ENCODE data around the gene PGM1. TPM values are rescaled to one million over a fixed set of nuclear protein-coding genes. Genes with fewer than 3 reads are reported as not detected.
"Not testable (repeated sequence)": the region's sequence is repeated elsewhere in the genome, so short reads cannot be mapped to it uniquely, and the experiment has no call there.

PGM1 gene
- total RNA-seq, 1 experiment from 2014 or later: 54.6 TPM

DNA sequence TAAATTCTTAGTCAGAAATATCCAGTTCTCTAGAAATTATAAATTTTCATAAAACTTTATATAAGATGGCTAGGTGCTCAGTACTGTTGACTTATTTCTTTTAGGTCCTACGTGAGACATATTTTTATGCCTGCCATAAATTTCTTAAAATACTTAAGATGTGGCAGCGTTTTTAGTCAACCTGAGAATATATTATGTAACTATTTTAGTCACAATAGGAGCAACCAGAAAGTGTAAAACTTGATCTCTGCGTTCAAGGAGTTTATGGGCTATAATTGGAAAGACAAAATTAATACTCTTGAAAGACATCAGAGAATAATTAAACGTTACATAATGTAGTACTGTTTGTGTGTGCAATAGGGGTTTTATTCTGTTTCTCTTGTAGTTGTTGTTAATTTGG, 24.1 kb upstream of the PGM1 start:
- no peak for TF ChIP-seq EGR1 (IDR thresholded peaks at IDR 0.05; ENCODE audit: low read depth)
- TF ChIP-seq ELF1 (IDR thresholded peaks at IDR 0.05; ENCODE audit: borderline replicate concordance, low read depth): no peak
- TF ChIP-seq, protein P1, sequence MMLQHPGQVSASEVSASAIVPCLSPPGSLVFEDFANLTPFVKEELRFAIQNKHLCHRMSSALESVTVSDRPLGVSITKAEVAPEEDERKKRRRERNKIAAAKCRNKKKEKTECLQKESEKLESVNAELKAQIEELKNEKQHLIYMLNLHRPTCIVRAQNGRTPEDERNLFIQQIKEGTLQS (IDR thresholded peaks at IDR 0.05): no peak
- H3K27me3 ChIP-seq (ENCODE audit: insufficient read depth, low read length): no peaks in the 10 kb centered on the region
- no peak overlapping the region for H3K27ac ChIP-seq (ENCODE audit: low read depth, low read length)
- no peak for ATAC-seq
- no peaks in the 10 kb centered on the region for H3K79me2 ChIP-seq (ENCODE audit: insufficient read depth, low read length)
- H2AFZ ChIP-seq (ENCODE audit: low read depth, low read length, poor library complexity, severe bottlenecking): no peak overlapping the region
- H3K9me3 ChIP-seq (ENCODE audit: control insufficient read depth in 1 of 2, insufficient read depth in 1 of 2, low read depth in 1 of 2, low read length in 2 of 2): no peaks in the 10 kb centered on the region
- no peaks in the 10 kb centered on the region for H3K36me3 ChIP-seq (ENCODE audit: control insufficient read depth in 1 of 2, insufficient read depth in 2 of 2, low read length in 2 of 2)
- ChIA-PET CTCF (no interaction called here), RAD21 (ENCODE audit: low non-redundant PET in 1 of 2, low total read pairs in 2 of 2, uncharacterized antibody in 2 of 2, unreplicated experiment in 2 of 2) (no interaction called here), POLR2A (no interaction called here)
- H4K20me1 ChIP-seq (ENCODE audit: insufficient read depth): no peaks in the 10 kb centered on the region
- intact Hi-C loops (cut with micrococcal nuclease): no loop called here
- H3K4me2 ChIP-seq (ENCODE audit: low read length): no peak overlapping the region
- no TSS peak for BruUV-seq (replicated peaks)
- no peak for DNase-seq (ENCODE audit: low read depth, low spot score)
- no peaks in the 10 kb centered on the region for H3K9me2 ChIP-seq (ENCODE audit: insufficient read depth)
- no peak overlapping the region for H3K9ac ChIP-seq (ENCODE audit: low read length)
- no peak overlapping the region for H3K4me3 ChIP-seq (replicated peaks in 1 of 2; ENCODE audit: low read depth in 1 of 2, low read length in 2 of 2)
- no peaks in the 10 kb centered on the region for H3K4me1 ChIP-seq (ENCODE audit: control insufficient read depth in 1 of 2, insufficient read depth in 2 of 2, low read length in 2 of 2)

DNA sequence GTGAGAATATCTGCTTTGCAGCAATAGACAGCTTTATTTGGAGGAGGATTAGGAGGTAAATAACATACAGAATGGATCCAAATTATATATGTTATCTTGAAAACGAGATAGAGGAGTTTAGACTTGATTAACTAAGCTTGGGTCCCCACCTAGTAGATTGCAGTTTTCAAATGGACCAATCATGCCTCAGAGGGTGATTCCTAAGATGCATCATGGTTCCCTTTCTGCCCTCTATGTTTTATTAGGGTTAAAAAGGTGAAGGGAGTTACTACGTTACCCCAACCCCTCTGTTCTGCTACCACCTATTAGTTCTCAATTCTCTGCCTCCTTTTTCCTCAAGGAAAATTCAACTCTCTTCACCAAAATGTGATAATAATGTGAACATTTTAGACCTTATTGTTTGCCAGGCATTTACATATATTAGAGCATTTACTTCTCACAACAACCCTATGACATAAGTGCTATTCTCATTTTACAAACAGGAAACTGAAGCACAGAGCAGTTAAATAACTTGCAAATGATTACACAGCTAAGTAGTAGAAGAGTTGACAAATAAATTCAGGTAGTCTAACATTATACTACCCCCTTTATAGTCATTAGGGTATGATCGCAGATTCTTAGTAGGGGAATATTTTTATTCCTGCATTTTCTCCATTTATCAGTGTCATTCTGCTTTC, 23.4 kb upstream of the PGM1 start:
- TF ChIP-seq TCF7L2 (IDR thresholded peaks at IDR 0.05; ENCODE audit: borderline replicate concordance, extremely low read depth, insufficient read depth, insufficient read length): no peak
- TF ChIP-seq, protein P2, sequence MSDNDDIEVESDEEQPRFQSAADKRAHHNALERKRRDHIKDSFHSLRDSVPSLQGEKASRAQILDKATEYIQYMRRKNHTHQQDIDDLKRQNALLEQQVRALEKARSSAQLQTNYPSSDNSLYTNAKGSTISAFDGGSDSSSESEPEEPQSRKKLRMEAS (IDR thresholded peaks at IDR 0.05): no peak
- no peak for TF ChIP-seq YY1 (IDR thresholded peaks at IDR 0.05; ENCODE audit: extremely low read depth, insufficient replicate concordance, low read depth, low read length)
- TF ChIP-seq ZFX (IDR thresholded peaks at IDR 0.05): no peak
- TF ChIP-seq POLR2A (IDR thresholded peaks at IDR 0.05; ENCODE audit: borderline replicate concordance, extremely low read depth, insufficient read depth, insufficient read length): no peak
- TF ChIP-seq, protein P3, sequence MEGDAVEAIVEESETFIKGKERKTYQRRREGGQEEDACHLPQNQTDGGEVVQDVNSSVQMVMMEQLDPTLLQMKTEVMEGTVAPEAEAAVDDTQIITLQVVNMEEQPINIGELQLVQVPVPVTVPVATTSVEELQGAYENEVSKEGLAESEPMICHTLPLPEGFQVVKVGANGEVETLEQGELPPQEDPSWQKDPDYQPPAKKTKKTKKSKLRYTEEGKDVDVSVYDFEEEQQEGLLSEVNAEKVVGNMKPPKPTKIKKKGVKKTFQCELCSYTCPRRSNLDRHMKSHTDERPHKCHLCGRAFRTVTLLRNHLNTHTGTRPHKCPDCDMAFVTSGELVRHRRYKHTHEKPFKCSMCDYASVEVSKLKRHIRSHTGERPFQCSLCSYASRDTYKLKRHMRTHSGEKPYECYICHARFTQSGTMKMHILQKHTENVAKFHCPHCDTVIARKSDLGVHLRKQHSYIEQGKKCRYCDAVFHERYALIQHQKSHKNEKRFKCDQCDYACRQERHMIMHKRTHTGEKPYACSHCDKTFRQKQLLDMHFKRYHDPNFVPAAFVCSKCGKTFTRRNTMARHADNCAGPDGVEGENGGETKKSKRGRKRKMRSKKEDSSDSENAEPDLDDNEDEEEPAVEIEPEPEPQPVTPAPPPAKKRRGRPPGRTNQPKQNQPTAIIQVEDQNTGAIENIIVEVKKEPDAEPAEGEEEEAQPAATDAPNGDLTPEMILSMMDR (IDR thresholded peaks at IDR 0.05 in 2 of 3, conservative IDR thresholded peaks at IDR 0.05 in 1 of 3; ENCODE audit: borderline replicate concordance in 1 of 3, insufficient read depth in 1 of 3, low read depth in 2 of 3, low read length in 2 of 3): no peak
- no peaks in the 10 kb centered on the region for H3K4me1 ChIP-seq (ENCODE audit: control insufficient read depth in 1 of 2, insufficient read depth in 2 of 2, low read length in 2 of 2)
- H2AFZ ChIP-seq (ENCODE audit: low read depth, low read length, poor library complexity, severe bottlenecking): no peak overlapping the region
- ChIA-PET RAD21 (ENCODE audit: low non-redundant PET in 1 of 2, low total read pairs in 2 of 2, uncharacterized antibody in 2 of 2, unreplicated experiment in 2 of 2) (no interaction called here), CTCF (interaction anchor here (1.5 kb wide), 1 partner anchor 12 kb away, joined by 3 read pairs; no protein-coding TSS in a partner anchor), POLR2A (no interaction called here)
- H3K36me3 ChIP-seq (ENCODE audit: control insufficient read depth in 1 of 2, insufficient read depth in 2 of 2, low read length in 2 of 2): no peaks in the 10 kb centered on the region
- H3K27me3 ChIP-seq (ENCODE audit: insufficient read depth, low read length): no peaks in the 10 kb centered on the region
- BruUV-seq (replicated peaks): no TSS peak
- H3K27ac ChIP-seq (ENCODE audit: low read depth, low read length): no peak overlapping the region
- no peak overlapping the region for H3K9ac ChIP-seq (ENCODE audit: low read length)
- H3K9me2 ChIP-seq (ENCODE audit: insufficient read depth): no peaks in the 10 kb centered on the region
- DNase-seq (ENCODE audit: low read depth, low spot score) (no peak), ATAC-seq (no peak)
- H4K20me1 ChIP-seq (ENCODE audit: insufficient read depth): no peaks in the 10 kb centered on the region
- H3K79me2 ChIP-seq (ENCODE audit: insufficient read depth, low read length): no peaks in the 10 kb centered on the region
- H3K9me3 ChIP-seq (ENCODE audit: control insufficient read depth in 1 of 2, insufficient read depth in 1 of 2, low read depth in 1 of 2, low read length in 2 of 2): no peaks in the 10 kb centered on the region
- H3K4me2 ChIP-seq (ENCODE audit: low read length): no peak overlapping the region
- intact Hi-C loops (cut with micrococcal nuclease): no loop called here
- H3K4me3 ChIP-seq (replicated peaks in 1 of 2; ENCODE audit: low read depth in 1 of 2, low read length in 2 of 2): no peak overlapping the region

DNA sequence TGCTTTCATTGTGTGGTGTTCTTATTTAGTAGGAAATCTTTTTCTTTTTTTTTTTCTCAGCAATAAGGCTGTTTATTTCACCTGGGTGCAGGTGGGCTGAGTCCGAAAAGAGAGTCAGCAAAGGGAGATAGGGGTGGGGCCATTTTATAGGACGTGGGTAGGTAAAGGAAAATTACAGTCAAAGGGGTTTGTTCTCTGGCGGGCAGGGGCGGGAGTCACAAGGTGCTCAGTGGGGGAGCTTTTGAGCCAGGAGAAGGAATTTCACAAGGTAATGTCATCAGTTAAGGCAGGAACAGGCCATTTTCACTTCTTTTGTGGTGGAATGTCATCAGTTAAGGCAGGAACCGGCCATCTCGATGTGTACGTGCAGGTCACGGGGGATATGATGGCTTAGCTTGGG, 20.5 kb upstream of the PGM1 start:
- DNase-seq (ENCODE audit: low read depth, low spot score); H3K4me1 ChIP-seq (ENCODE audit: control insufficient read depth in 1 of 2, insufficient read depth in 2 of 2, low read length in 2 of 2); RAD21 ChIA-PET (ENCODE audit: low non-redundant PET in 1 of 2, low total read pairs in 2 of 2, uncharacterized antibody in 2 of 2, unreplicated experiment in 2 of 2); H3K4me3 ChIP-seq (replicated peaks in 1 of 2; ENCODE audit: low read depth in 1 of 2, low read length in 2 of 2); H3K36me3 ChIP-seq (ENCODE audit: control insufficient read depth in 1 of 2, insufficient read depth in 2 of 2, low read length in 2 of 2); H3K4me2 ChIP-seq (ENCODE audit: low read length); BruUV-seq (replicated peaks); H3K9me2 ChIP-seq (ENCODE audit: insufficient read depth); H3K79me2 ChIP-seq (ENCODE audit: insufficient read depth, low read length); H3K27me3 ChIP-seq (ENCODE audit: insufficient read depth, low read length); H3K27ac ChIP-seq (ENCODE audit: low read depth, low read length); H3K9ac ChIP-seq (ENCODE audit: low read length); H4K20me1 ChIP-seq (ENCODE audit: insufficient read depth); H3K9me3 ChIP-seq (ENCODE audit: control insufficient read depth in 1 of 2, insufficient read depth in 1 of 2, low read depth in 1 of 2, low read length in 2 of 2); H2AFZ ChIP-seq (ENCODE audit: low read depth, low read length, poor library complexity, severe bottlenecking); intact Hi-C loops (cut with micrococcal nuclease); ATAC-seq; POLR2A ChIA-PET: not testable (repeated sequence)
- CTCF ChIA-PET: interaction anchor here (1.4 kb wide), 1 partner anchor 15 kb away, joined by 3 read pairs; no protein-coding TSS in a partner anchor

All from HCT116 (cell line).